ENCODE measurements around the gene ITGA1.

DNA sequence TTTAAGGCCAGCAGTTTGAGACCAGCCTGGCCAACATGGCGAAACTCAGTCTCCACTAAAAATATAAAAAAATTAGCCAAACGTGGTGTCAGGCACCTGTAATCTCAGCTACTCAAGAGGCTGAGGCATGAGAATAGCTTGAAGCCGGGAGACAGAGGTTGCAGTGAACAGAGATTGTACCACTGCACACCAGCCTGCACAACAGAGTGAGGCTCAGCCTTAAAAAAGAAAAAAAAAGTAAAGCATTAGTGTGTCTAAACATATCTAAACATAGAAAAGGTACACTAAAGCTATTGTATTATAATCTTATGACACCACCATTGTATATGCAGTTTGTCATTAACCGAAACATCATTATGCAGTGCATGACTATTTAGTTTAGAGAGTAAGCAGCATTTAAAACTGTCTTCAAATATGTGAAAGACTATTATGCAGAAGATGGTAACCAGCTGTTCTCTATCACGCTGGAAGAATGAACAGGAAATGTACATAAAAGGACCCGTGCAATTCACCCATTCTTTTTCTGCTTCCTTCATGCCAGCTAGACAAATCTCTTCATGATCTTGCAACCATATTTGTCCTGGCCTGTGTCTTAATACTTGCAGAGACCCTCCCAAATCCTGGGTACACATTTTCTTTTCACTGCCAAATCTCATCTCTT lies 58.6 kb downstream of the ITGA1 start:
- TF ChIP-seq, protein P1, sequence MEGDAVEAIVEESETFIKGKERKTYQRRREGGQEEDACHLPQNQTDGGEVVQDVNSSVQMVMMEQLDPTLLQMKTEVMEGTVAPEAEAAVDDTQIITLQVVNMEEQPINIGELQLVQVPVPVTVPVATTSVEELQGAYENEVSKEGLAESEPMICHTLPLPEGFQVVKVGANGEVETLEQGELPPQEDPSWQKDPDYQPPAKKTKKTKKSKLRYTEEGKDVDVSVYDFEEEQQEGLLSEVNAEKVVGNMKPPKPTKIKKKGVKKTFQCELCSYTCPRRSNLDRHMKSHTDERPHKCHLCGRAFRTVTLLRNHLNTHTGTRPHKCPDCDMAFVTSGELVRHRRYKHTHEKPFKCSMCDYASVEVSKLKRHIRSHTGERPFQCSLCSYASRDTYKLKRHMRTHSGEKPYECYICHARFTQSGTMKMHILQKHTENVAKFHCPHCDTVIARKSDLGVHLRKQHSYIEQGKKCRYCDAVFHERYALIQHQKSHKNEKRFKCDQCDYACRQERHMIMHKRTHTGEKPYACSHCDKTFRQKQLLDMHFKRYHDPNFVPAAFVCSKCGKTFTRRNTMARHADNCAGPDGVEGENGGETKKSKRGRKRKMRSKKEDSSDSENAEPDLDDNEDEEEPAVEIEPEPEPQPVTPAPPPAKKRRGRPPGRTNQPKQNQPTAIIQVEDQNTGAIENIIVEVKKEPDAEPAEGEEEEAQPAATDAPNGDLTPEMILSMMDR (IDR thresholded peaks at IDR 0.05; ENCODE audit: insufficient read depth, low read length), result no peak
- TF ChIP-seq POLR2AphosphoS5 (IDR thresholded peaks at IDR 0.05; ENCODE audit: low read depth), result no peak
